Activated naive CD8-positive, alpha-beta T cell treated with anti-CD3 and anti-CD28 coated beads, Interleukin-2, amount 50 U/mL, for 16 hours (primary cell): Measurements from ENCODE around the gene CCDC146.
"Not testable (repeated sequence)": the region's sequence is repeated elsewhere in the genome, so short reads cannot be mapped to it uniquely, and the experiment has no call there.

Experiments used
- DNase-seq: peaks from one replicate; pipeline ENCODE4 v3.0.0-alpha.2; 2020; ENCODE audit warnings: low read depth, low spot score

Gene CCDC146

DNA sequence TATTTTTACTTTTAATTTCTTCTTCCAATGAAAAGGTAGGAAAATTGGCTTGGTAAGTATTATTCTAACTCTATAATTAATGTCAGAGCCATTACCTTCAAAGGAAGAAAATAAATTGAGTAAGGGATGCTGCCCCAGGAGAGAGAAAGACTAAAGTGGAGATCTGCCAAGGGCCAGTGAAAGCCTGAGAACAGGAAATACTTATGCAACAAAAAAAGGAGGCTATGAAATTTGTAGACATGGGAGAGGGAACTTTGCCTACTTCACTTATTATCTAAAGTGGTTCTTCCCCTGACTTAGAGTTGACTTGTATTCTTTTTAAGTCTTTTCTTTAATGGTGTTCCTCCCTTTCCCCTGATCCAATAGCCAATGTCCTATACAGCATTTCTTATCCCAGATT lies 29.8 kb downstream of the CCDC146 start:
- not testable (repeated sequence) for DNase-seq

DNA sequence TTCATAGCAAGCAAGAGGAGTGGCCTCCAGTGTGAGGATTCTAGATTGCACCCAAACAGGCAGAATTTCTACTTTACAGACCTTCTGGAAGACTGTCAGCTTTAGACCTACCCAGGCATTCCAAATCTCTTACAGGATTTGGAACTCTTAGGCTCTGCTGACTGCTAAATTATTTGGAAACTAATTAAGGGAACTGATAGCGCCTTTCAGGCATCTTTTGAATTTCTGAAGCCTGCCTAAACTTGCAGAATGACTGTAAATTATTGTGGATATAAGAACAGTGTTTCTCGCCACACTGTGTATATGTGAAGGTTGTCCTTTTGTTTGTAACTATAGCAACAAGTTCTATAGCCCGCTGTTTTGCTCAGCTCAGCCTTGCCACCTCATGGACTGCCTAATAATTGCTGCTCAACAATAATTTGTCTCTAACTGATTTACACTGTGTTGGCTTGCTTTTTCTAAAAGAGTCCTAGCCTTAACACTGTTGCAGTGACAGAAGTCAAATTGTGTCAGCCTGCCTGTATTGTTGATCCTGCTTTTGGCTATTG lies 32.6 kb downstream of the CCDC146 start:
- DNase-seq: not testable (repeated sequence)

DNA sequence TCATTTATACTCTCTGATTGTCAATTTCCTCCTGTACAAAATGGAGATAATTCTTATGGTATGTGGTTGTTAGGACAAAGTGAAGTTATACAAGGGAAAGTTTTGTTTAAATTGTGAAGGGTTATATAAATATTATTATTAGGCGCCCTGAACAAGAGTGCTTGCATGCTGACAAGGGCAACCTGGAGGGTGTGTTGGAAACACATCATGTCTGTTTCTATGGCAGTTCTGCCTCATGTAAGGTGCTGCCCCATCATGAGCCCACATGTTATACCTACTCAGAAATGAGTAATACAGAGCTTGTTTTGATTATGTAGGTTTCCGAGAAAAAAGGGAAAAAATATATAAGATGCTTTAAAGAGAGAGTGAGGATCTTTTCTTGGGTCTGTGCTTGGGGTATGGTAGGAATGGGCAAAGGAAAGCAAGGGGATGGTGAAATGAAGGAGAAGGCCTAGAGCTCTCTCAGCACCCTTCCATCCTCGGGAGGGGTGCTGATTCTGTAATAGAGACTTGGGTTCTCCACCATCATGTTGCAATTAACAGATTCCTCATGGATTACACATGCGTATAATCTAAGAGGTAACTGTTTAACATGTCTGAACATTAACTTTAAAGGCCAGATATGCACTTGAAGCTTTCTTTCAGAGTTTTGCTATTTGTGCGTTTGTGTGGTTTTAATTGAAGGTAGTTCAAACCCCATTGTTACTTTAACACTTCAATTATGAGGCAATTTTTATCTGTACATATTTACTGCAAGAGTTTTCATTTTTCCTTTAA lies 33.4 kb downstream of the CCDC146 start:
- not testable (repeated sequence) for DNase-seq

DNA sequence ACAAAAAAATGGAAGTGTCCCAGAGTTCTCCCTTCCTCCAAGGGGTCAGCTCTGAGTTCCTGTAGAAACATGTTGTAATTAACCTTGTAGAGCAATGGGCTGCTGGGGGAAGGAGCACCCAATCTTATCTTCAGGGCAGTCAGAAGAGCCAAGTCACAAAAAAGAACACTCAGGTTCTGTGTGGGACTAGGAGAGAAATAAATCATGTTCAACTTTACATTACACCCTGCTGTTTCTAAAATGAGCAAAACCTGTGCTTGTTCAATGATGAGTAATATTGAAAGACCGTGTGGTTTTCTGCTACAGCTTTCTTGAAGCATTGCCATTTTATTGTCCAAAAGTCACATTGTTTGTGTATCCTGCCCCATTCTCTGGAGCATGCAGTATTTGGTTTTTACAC lies 34.6 kb downstream of the CCDC146 start:
- DNase-seq: not testable (repeated sequence)

DNA sequence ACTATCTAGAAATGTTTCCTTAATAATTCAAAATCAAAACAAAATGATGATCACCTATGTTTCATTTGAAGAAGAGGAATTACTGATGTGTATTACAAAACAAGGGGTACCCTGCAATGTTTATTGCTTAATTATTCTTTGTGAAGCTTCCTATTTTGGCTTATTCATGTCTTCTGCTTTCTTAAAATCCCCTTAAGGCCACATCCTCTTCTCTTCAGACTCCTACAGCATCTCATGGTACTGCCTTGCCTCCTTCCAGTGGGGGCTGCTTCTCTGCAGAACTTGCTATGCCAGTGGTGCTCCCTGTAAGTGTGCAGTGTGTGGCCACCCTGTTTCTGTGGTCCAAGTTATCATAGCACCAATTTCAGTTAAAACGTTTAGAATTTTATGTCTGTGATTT lies 35.0 kb downstream of the CCDC146 start:
- no peak for DNase-seq

DNA sequence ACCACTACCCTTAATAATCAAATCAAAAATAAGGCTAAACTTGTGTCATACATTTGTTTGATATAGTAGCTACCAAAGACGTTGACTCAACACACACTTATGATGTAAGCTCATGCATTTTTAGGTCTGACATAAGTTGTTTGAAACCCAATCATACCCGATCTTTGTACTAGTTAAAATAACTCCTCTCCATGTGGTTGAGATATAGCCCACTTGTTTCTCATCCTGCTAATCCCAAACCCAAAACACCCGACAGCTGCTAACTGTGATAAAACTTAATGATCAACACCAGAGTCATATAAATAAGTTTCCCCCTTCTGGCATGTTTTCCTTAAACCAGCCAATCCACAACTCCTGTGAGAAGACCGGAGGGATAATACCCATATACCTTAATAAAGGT lies 48.7 kb downstream of the CCDC146 start:
- DNase-seq: not testable (repeated sequence)

DNA sequence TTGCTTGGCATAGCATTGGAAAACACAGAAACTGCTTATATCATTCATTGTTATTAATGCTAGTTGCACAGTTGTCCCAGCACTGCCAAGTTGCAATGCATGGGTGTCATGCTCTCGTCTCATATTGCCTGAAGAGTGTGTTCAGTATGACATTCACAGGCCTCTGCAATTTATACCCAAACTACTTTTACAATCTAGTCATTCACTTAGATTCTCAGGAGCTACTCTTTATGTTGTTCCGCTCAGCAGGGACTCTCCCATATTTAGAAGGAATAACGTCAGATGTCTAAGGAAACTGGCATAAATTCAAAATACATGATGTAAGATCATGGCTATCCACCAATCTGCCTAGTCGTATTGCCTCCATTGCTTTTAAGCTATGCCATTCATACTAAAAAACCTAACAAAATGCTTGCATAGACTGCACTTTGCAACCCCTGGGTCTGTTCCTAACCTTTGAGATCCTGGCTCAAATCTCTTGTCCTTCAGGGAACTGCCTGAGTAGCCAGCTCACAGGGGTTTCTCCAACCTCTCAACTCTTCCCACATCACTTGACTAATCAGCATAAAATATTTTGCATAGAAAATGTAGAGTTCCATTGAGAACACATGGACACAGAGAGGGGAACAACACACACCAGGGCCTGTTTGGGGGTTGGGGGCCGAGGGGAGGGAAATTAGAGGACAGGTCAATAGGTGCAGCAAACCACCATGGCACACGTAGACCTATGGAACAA lies 50.2 kb downstream of the CCDC146 start:
- DNase-seq: not testable (repeated sequence)

DNA sequence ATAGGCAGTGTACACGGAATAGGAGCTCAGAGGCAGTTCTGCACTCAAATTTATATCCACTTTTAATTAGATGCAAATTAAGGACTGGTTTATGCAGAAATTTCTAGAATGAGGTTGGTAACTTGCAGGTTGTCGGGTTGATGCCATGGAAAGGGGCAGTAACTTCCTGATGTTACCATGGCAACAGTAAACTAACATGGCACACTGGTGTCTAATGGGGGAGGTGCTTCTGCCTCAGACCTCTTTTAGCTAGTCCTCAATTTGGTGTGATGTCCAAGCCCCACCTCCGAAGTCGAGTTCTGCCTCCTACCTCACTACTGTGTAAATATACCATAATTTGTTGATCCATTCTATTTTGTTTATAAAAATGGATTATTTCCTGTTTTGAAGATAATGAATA lies 52.0 kb downstream of the CCDC146 start:
- not testable (repeated sequence) for DNase-seq

DNA sequence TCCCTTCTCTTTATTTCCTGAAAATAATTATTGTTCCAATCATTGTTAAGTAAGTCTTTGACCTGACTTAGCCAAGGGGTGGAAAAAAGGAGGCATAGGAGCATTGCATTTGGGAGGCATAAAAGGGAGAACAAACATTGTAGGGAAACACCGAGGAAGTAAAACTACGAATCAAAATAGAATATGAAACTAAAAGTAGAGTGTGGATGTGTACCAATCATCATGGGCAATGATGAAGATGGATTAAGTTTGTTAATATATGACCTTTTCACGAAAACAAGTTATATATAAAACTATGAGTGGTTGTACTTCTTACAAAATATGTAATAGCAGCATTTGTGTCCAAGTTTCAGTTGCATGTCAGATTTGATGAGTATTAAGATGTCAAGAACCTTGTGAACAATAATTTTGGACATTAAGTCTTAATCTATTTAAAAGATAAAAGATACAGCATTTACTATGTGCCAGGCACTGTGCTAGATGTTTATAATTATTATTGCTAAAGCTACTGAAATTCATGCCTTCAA lies 52.9 kb downstream of the CCDC146 start:
- not testable (repeated sequence) for DNase-seq

DNA sequence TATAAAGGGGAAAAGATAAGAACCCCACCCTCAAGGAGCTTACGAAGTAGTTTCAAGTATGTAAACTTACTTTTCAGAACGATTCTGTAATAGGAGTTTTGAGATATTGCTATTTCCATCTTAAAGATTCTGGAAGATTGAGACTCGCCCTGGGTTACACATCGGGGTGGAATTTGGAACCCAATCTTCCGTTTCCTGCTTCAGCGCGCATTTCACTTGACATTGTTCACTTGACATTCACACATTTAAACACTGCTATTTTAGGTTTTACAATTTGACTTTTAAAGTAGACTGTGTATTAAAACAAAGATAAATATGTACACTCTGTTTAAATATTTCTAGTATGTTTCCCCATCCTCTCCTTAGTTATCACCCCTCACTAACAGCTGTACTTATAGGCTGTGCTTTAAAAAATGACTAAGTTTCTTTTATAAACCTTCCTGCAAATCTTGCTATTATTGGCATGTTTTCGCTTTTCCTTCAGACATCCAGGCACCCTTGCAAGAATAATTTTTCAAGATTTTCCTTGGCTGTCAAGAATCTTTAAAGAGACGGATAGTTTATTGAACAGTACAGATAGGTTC lies 55.0 kb downstream of the CCDC146 start:
- DNase-seq: not testable (repeated sequence)

DNA sequence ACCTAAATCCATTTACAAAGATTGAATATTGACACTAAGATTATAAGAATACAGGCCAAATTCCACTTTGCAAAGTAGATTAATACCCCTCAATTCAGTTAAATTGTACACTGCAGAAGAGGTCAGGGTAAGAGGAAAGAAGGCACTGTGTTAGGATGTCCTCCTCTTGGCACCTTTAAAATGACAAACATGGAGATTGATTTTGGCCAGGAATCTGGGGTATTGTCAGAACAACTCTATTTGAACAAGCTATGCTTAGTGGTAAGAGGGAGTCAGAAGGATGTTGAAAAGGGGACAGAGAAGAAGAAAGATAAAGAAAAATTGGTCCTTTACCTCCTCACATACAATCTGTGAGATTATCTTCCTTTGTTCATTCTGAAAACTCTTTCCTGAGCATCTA lies 55.6 kb downstream of the CCDC146 start:
- not testable (repeated sequence) for DNase-seq

DNA sequence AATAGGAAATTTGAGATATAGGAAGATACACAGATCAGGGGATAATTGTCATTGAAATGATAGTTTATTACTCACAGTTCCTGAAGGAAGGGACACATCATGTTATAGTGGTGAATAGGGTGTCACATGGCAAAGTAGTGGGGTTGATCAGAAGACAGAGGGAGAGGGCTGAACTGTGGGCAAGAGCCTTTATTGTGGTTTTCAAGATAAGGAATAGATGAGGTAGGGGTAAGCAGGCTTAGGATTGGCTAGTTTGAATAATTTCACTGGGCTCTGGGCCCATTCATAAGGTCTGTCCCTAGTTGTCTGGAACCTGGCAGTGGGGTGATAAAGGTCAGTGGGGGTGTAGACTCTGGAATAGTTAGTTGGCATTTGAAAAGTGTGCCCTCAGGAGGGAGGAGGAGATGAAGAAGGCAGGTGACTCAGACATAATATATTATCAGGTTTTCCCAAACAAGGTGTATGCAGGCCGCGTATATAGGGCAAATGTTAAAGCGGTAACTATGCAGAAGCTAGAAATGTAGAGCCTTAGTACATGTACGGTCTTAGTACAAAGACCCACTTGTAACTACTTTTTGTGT lies 58.7 kb downstream of the CCDC146 start:
- DNase-seq: no peak

DNA sequence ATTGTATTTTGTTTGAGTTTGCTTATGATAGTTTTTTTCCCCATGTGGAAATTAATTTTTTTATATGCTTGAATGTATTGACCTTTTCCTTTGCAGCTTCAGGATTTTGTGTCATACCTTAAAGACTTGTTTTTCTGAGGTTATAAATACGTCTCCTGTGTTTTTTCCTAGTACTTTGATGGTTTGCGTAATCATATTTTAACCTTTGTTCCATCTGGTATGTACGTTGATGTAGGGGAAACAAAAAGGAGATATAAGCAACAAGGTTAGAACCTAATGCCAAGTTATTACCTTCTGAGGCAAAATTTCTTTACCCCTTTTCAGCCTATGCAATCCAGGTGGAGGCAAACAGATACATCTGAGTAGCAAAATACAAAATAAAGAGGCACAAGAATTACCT lies 59.3 kb downstream of the CCDC146 start:
- no peak for DNase-seq

DNA sequence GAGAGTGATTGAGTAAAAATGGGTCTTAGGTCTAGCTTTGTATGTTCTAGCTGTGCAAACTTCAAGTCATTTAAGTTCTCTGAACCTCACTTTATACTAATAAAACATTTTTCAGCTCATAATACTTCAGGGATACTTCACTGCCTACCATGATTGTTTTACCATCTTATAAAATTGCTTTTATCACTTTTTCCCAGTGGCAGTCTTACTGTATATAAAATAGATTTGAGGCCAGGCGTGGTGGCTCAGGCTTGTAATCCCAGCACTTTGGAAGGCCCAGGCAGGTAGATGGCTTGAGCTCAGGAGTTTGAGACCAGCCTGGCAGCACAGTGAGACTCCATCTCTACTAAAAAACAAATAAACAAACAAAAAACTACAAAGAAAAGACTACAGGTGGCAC lies 59.8 kb downstream of the CCDC146 start:
- DNase-seq: no peak

DNA sequence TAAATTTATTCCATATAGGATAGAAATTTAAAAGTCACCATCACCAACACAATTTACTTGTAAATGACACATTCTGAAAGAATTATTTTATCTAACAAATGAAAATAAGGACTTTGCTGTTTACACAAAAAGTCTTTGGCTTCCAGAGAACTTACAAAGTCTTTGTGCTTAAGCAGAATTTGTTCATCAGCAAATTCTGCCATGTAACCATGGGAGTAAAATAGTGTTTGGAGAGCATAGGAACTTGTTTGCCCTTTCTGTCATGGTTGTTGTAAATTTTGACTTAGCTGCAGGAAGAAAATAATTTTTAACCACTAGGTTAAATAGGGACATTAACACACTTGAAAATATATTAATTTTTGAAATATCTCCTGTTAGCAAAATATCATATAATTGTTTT lies 62.0 kb downstream of the CCDC146 start:
- DNase-seq: no peak

DNA sequence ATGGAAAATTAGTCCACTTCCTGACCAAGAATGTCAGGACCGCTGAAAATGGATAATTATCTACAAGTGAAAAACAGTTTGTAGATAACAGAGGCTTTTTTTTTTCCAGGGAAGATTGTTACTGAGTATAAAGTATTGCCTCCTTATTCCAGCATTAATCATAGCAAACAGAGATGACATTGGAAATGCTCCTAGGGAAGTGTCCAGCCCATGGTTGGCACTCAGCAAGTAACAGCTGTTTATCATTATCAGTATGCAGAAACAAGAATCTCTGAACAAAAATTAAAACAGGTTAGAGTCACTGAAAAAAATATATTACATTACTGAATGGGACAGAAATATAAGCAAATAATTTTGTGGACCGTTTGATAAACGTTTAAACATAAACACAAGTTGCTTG lies 62.6 kb downstream of the CCDC146 start:
- no peak for DNase-seq

DNA sequence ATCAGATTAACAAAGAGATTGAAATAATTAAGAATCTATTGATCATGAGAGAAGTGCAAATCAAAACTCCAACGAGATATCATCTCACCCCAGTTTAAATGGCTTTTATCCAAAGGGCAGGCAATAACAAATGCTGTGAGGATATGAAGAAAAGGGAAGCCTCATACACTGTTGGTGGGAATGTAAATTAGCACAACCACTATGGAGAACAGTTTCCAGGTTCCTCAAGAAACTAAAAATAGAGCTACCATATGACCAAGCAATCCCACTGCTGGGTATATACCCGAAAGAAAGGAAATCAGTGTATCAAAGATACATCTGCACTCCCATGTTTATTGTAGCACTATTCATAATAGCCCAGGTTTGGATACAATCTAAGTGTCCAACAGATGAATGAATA lies 63.5 kb downstream of the CCDC146 start:
- no peak for DNase-seq

DNA sequence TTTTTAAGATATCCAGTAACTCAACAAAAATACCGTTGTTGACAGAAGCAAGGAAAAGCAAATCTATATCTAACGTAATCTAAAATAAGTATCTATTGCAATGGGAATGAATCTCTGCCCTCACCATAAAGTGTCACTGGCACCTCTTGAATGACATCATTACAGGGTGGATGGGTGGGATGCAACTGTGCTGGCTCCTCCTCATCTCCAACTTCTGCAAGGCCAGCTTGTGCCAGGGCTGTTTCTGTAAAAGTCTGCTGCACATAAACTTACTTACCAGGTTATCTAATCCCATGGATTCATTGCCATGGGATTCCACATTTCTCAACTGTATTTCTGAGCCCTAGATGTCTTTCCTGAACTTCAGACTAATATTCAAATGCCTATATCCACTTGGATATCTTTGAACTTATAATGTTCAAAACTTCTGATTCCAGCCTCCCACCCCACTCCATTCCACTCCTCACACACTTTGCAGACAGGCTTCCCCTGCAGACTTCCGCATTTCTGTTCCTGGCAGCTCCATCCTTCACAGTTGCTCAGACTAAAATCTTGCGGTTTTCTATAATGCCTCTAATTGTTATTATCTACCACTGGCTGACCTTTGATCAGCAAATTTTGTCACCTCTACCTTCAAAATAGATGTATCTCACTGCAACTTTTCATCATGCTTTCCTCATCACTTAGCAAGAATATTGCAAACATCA lies 66.5 kb downstream of the CCDC146 start:
- no peak for DNase-seq

DNA sequence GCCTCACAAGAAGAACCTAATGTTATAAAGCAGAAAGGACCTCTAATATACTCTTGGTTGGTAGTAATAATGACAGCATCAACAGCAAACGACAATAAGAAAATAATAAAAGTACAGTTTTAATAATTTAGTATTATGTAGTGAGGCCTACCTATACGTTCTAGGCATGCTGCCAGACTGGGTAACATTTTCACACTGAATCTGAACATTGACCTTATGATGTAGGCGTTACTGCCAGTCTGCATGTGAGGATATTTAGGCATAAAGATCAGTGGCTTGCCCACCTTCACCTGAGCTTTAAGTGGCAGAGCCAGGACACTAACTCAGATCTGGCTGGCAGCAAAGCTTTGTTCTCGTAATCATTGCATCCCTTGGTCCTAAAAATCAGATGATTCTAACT lies 74.7 kb downstream of the CCDC146 start:
- no peak for DNase-seq

DNA sequence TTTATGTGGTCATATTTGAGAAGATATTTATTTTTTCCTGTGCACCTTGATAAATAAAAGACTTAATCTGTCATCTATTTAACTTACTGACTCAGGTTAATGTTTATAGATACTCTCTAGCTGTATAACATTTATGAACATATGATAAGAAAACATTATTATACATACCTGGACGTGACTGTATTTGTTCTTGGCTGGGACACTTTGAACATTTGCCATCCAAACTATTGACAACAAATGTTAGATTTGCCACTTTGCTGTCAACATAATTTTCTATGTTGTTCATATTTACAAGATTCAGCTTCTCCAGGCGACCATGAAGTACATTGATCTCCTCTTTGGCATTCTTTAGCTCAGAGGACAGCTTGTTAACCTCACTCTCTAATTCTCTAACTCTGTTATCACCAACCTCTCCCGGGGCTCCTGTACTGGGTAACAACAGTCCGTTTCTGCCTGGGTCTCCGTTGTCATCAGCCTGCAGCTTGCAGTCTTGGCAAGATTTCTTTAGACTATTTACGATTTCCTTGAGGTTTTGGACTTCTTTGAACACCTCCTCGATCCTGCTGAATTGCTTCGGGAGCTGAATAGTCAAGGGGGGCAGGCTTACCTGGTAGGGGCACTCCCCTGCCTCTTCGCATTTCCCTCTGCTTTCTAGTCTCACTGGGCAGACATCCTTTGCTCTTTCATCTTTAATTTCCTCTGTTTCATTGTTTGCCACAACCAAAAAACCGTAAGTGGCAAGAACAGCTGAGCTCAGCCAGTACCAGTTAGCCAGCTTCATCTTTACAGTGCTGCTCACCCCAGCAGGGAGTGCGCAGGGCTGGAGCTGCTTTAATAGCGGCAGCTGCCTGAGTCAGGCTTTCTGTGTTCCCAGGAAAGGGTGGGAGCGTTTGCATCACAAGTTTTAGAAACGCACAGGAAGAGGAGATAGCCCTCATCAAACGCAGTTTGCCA lies 76.9 kb downstream of the CCDC146 start, which contains the start of gene FGL2:
TSS of gene FGL2 (minus strand) at position 807 of the 954 bp plus-strand sequence. CDS start at position 781, 26 bp downstream.
- no peak for DNase-seq
